Measurements from ENCODE around the gene MDM4. TPM values are rescaled to one million over a fixed set of nuclear protein-coding genes. Genes with fewer than 3 reads are reported as not detected.

Gene MDM4
- total and polyA plus RNA-seq, 2 donors (not counting 3 experiments of a cell fraction or from before 2014, with no cell fraction given) = 11.7 to 67.0 TPM

GRCh38 chr1:204600203-204600602 is 84.0 kb downstream of the MDM4 start:
- DNase-seq (ENCODE audit: low read depth, low spot score) = no peak
- dilution Hi-C loops (cut with MboI; ENCODE audit: extremely low pct_ligation_motif_present, low sequenced_read_pairs) = no loop called here
- no TSS peak for BruUV-seq (replicated peaks)

GRCh38 chr1:204600968-204601367 is 84.8 kb downstream of the MDM4 start:
- no peaks in the 10 kb centered on the region for H4K20me1 ChIP-seq (replicated peaks; ENCODE audit: control insufficient read depth, extremely low read depth, insufficient read depth, low read length)
- no peak overlapping the region for H3K27ac ChIP-seq (ENCODE audit: insufficient read depth, low read depth, low read length)
- H2AFZ ChIP-seq (ENCODE audit: low read depth, low read length) = no peak overlapping the region
- ChIA-PET CTCF (no interaction called here), POLR2A (no interaction called here)
- no peak overlapping the region for H3K4me3 ChIP-seq (replicated peaks in 1 of 3; ENCODE audit: insufficient read depth in 1 of 3, low read depth in 1 of 3, low read length in 3 of 3)
- H3K4me2 ChIP-seq (ENCODE audit: insufficient read depth, low read length) = no peak overlapping the region
- H3K4me1 ChIP-seq (ENCODE audit: control insufficient read depth, extremely low read depth, insufficient read depth, low read length) = no peaks in the 10 kb centered on the region
- H3K9me3 ChIP-seq (replicated peaks; ENCODE audit: control insufficient read depth, insufficient read depth, low read length) = no peaks in the 10 kb centered on the region
- no peak overlapping the region for H3K9ac ChIP-seq (replicated peaks; ENCODE audit: extremely low read depth, insufficient read depth, low read length)
- DNase-seq (ENCODE audit: low read depth, low spot score) (no peak), FAIRE-seq (no peak)
- dilution Hi-C loops (cut with MboI; ENCODE audit: extremely low pct_ligation_motif_present, low sequenced_read_pairs) = no loop called here
- H3K79me2 ChIP-seq (ENCODE audit: control insufficient read depth, insufficient read depth, low read length) = no peaks in the 10 kb centered on the region
- no TSS peak for BruUV-seq (replicated peaks)
- no peak for TF ChIP-seq MYC (IDR thresholded peaks at IDR 0.05; ENCODE audit: low read depth, low read length)
- no peak for TF ChIP-seq POLR2AphosphoS5 (IDR thresholded peaks at IDR 0.05; ENCODE audit: insufficient read depth, low read depth, low read length)
- TF ChIP-seq FOS (IDR thresholded peaks at IDR 0.05; ENCODE audit: borderline replicate concordance, insufficient read depth, low read length) = no peak
- TF ChIP-seq POLR2A (IDR thresholded peaks at IDR 0.05; ENCODE audit: low read depth, low read length) = no peak
- TF ChIP-seq CTCF (IDR thresholded peaks at IDR 0.05; ENCODE audit: extremely low read depth in 1 of 2, insufficient read depth in 1 of 2, low read depth in 1 of 2, low read length in 2 of 2) = peak in 1 of 2 donors; percentile 8
- intact Hi-C loops (cut with micrococcal nuclease) = no loop called here
- no peaks in the 10 kb centered on the region for H3K9me1 ChIP-seq (replicated peaks; ENCODE audit: control insufficient read depth, extremely low read depth, insufficient read depth, low read length)
- H3K27me3 ChIP-seq (ENCODE audit: control insufficient read depth in 2 of 2, insufficient read depth in 2 of 2, low read length in 2 of 2) = peaks cover 16 to 27% of the 10 kb centered on the region in 2 experiments
- no peaks in the 10 kb centered on the region for H3K36me3 ChIP-seq (ENCODE audit: control insufficient read depth in 2 of 2, extremely low read depth in 1 of 2, insufficient read depth in 2 of 2, low read length in 2 of 2)

More at GRCh38 chr1:204600203-204600602, 84.0 kb downstream of the MDM4 start:
- Histone ChIP-seq H2AFZ (ENCODE audit: low read depth, low read length) (no peak overlapping the region), H3K79me2 (ENCODE audit: control insufficient read depth, insufficient read depth, low read length) (no peaks in the 10 kb centered on the region), H3K4me1 (ENCODE audit: control insufficient read depth, extremely low read depth, insufficient read depth, low read length) (no peaks in the 10 kb centered on the region), H3K9ac (replicated peaks; ENCODE audit: extremely low read depth, insufficient read depth, low read length) (no peak overlapping the region), H3K4me2 (ENCODE audit: insufficient read depth, low read length) (no peak overlapping the region), H3K4me3 (replicated peaks in 1 of 3; ENCODE audit: insufficient read depth in 1 of 3, low read depth in 1 of 3, low read length in 3 of 3) (no peak overlapping the region), H3K27me3 (ENCODE audit: control insufficient read depth in 2 of 2, insufficient read depth in 2 of 2, low read length in 2 of 2) (peaks cover 16 to 27% of the 10 kb centered on the region in 2 experiments), H3K27ac (ENCODE audit: insufficient read depth, low read depth, low read length) (no peak overlapping the region), H3K36me3 (ENCODE audit: control insufficient read depth in 2 of 2, extremely low read depth in 1 of 2, insufficient read depth in 2 of 2, low read length in 2 of 2) (no peaks in the 10 kb centered on the region), H3K9me3 (replicated peaks; ENCODE audit: control insufficient read depth, insufficient read depth, low read length) (no peaks in the 10 kb centered on the region), H3K9me1 (replicated peaks; ENCODE audit: control insufficient read depth, extremely low read depth, insufficient read depth, low read length) (no peaks in the 10 kb centered on the region), H4K20me1 (replicated peaks; ENCODE audit: control insufficient read depth, extremely low read depth, insufficient read depth, low read length) (no peaks in the 10 kb centered on the region)
- CTCF ChIA-PET = no interaction called here
- intact Hi-C loops (cut with micrococcal nuclease) = no loop called here
- POLR2A ChIA-PET = no interaction called here
- no peak for FAIRE-seq
- TF ChIP-seq CTCF (IDR thresholded peaks at IDR 0.05; ENCODE audit: extremely low read depth in 1 of 2, insufficient read depth in 1 of 2, low read depth in 1 of 2, low read length in 2 of 2) (no peak), POLR2AphosphoS5 (IDR thresholded peaks at IDR 0.05; ENCODE audit: insufficient read depth, low read depth, low read length) (no peak), FOS (IDR thresholded peaks at IDR 0.05; ENCODE audit: borderline replicate concordance, insufficient read depth, low read length) (no peak)

All from endothelial cell of umbilical vein (primary cell).